ENCODE measurements around the gene PACS1.

GRCh38 chr11:66233301-66233700, 163.2 kb downstream of the PACS1 start:
- TF ChIP-seq POLR2A (IDR thresholded peaks at IDR 0.05) (no peak), CTCF (IDR thresholded peaks at IDR 0.05) (no peak)

Measured in right lobe of liver (tissue), 4 donors.